ENCODE data around the gene ITPR1.

DNA sequence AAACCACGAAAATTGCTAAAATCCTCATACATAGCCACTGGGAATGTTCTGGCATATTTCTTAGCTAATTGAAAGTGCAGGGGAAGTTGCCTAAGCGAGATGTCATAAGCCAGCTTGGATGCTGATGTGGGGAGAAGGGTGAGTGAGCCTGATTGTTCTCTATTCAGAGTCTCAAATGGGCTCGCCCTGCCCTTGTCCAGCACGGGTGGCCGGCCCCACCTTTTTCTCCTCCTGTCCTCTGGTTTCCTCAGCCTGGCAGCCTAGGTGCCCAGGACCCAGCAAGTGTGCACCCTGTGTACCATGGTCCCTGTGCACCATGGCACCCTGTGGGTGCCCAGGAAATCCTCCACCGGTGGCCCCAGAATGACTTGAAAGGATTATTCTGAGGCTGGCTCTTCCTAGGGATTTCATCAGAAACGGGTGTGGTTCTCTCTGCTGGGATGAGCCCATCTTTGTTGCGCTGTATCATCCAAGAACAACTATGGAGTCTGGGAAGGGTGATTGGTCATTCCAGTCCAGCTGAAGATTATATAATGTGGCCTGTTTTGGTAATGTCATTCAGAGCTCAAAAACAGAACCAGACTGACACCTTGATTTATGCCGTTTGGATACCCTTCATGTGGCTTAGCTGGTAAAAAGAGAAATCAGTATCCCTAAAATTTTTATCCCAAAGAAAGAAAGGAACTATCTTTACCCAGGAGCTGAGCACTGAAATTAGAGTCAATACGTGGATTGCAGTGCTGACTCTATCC, 335.3 kb downstream of the ITPR1 start:
- TF ChIP-seq, protein P1, sequence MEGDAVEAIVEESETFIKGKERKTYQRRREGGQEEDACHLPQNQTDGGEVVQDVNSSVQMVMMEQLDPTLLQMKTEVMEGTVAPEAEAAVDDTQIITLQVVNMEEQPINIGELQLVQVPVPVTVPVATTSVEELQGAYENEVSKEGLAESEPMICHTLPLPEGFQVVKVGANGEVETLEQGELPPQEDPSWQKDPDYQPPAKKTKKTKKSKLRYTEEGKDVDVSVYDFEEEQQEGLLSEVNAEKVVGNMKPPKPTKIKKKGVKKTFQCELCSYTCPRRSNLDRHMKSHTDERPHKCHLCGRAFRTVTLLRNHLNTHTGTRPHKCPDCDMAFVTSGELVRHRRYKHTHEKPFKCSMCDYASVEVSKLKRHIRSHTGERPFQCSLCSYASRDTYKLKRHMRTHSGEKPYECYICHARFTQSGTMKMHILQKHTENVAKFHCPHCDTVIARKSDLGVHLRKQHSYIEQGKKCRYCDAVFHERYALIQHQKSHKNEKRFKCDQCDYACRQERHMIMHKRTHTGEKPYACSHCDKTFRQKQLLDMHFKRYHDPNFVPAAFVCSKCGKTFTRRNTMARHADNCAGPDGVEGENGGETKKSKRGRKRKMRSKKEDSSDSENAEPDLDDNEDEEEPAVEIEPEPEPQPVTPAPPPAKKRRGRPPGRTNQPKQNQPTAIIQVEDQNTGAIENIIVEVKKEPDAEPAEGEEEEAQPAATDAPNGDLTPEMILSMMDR (conservative IDR thresholded peaks at IDR 0.05): no peak
- TF ChIP-seq EZH2 (IDR thresholded peaks at IDR 0.05; ENCODE audit: low read depth): no peak

Measured in PC-9 (cell line).